Stomach smooth muscle (tissue), 2 donors: ENCODE measurements around the gene ACOT6.
A peak's percentile ranks its signal among the peaks of the same experiment; 100 is the strongest.
"Not testable (repeated sequence)": the region's sequence is repeated elsewhere in the genome, so short reads cannot be mapped to it uniquely, and the experiment has no call there.

Source experiments
- H3K27ac ChIP-seq: one replicate; pipeline ENCODE4 v1.7.0; 2013; ENCODE audit warnings: mild to moderate bottlenecking, low read length, inconsistent platforms
- H3K27me3 ChIP-seq, 2 donors: one replicate each; pipeline ENCODE4 v1.7.0; 2013; ENCODE audit warnings: low read length in 2 of 2; ENCODE audit not compliant: insufficient read depth in 2 of 2, control insufficient read depth in 1 of 2
- H3K36me3 ChIP-seq, 2 donors: one replicate each; pipeline ENCODE4 v1.7.0; 2013; ENCODE audit warnings: low read length in 2 of 2; ENCODE audit not compliant: control insufficient read depth in 2 of 2, insufficient read depth in 2 of 2
- H3K4me1 ChIP-seq: one replicate; pipeline ENCODE4 v1.7.0; 2013; ENCODE audit warnings: low read length; ENCODE audit not compliant: control insufficient read depth, insufficient read depth
- H3K4me3 ChIP-seq, 2 donors: one replicate each; pipeline ENCODE4 v1.7.0; 2013; ENCODE audit warnings: low read length in 2 of 2
- H3K9ac ChIP-seq, 2 donors: one replicate each; pipeline ENCODE4 v1.7.0; 2013; ENCODE audit warnings: low read length in 2 of 2, mild to moderate bottlenecking in 1 of 2
- H3K9me3 ChIP-seq, 2 donors: one replicate each; pipeline ENCODE4 v1.7.0; 2013; ENCODE audit warnings: low read length in 2 of 2; ENCODE audit not compliant: control insufficient read depth in 2 of 2
- donor health status: healthy.
- donor health status: Pancreatic carcinoma.

Gene ACOT6

GRCh38 chr14:73627151-73627558 is 14.8 kb downstream of the ACOT6 start:
- H3K27ac ChIP-seq = no peak overlapping the region
- H3K9ac ChIP-seq = no peak overlapping the region
- H3K27me3 ChIP-seq = no peaks in the 10 kb centered on the region
- H3K4me1 ChIP-seq = no peaks in the 10 kb centered on the region
- no peaks in the 10 kb centered on the region for H3K9me3 ChIP-seq
- H3K4me3 ChIP-seq = no peak overlapping the region
- H3K36me3 ChIP-seq = no peaks in the 10 kb centered on the region

- peaks cover 10% of the 10 kb centered on the region for H3K4me1 ChIP-seq
- no peak overlapping the region for H3K27ac ChIP-seq
- no peaks in the 10 kb centered on the region for H3K9me3 ChIP-seq
- no peaks in the 10 kb centered on the region for H3K36me3 ChIP-seq
- H3K4me3 ChIP-seq = no peak overlapping the region
- no peak overlapping the region for H3K9ac ChIP-seq
- no peaks in the 10 kb centered on the region for H3K27me3 ChIP-seq
Measured at GRCh38 chr14:73630009-73630780, 17.9 kb downstream of the ACOT6 start.

- Histone ChIP-seq H3K36me3 (no peaks in the 10 kb centered on the region), H3K4me3 (peak overlapping the region; percentile 48 to 74), H3K4me1 (peaks cover 10% of the 10 kb centered on the region), H3K27me3 (no peaks in the 10 kb centered on the region), H3K9ac (peak overlapping the region; percentile 58 to 72), H3K27ac (peak overlapping the region; percentile 11), H3K9me3 (no peaks in the 10 kb centered on the region)
Measured at GRCh38 chr14:73633116-73634010, 21.0 kb downstream of the ACOT6 start.

GRCh38 chr14:73634011-73634833 is 21.9 kb downstream of the ACOT6 start:
- H3K27ac ChIP-seq = peak overlapping the region; percentile 11
- H3K27me3 ChIP-seq = no peaks in the 10 kb centered on the region
- no peaks in the 10 kb centered on the region for H3K36me3 ChIP-seq
- H3K4me3 ChIP-seq = peak overlapping the region; percentile 48 to 74
- peaks cover 10% of the 10 kb centered on the region for H3K4me1 ChIP-seq
- H3K9ac ChIP-seq = peak overlapping the region; percentile 58 to 72
- no peaks in the 10 kb centered on the region for H3K9me3 ChIP-seq

GRCh38 chr14:73636355-73636754 is 24.0 kb downstream of the ACOT6 start:
- H3K4me1 ChIP-seq, H3K27me3 ChIP-seq, H3K9ac ChIP-seq, H3K36me3 ChIP-seq, H3K9me3 ChIP-seq, H3K4me3 ChIP-seq, H3K27ac ChIP-seq: not testable (repeated sequence)

- no peaks in the 10 kb centered on the region for H3K27me3 ChIP-seq
Measured at GRCh38 chr14:73637830-73638229, 25.5 kb downstream of the ACOT6 start.

GRCh38 chr14:73640796-73641365 is 28.6 kb downstream of the ACOT6 start:
- no peaks in the 10 kb centered on the region for H3K9me3 ChIP-seq
- no peak overlapping the region for H3K4me3 ChIP-seq
- H3K27me3 ChIP-seq = no peaks in the 10 kb centered on the region
- H3K36me3 ChIP-seq = no peaks in the 10 kb centered on the region
- no peak overlapping the region for H3K9ac ChIP-seq
- H3K4me1 ChIP-seq = peaks cover 12% of the 10 kb centered on the region
- H3K27ac ChIP-seq = no peak overlapping the region

More at GRCh38 chr14:73637830-73638229, 25.5 kb downstream of the ACOT6 start:
- Histone ChIP-seq H3K4me1 (peaks cover 10% of the 10 kb centered on the region), H3K4me3 (no peak overlapping the region), H3K27ac (no peak overlapping the region), H3K9ac (no peak overlapping the region), H3K9me3 (no peaks in the 10 kb centered on the region), H3K36me3 (no peaks in the 10 kb centered on the region)

- H3K9me3 ChIP-seq = no peaks in the 10 kb centered on the region
- H3K27me3 ChIP-seq = no peaks in the 10 kb centered on the region
- H3K27ac ChIP-seq = peak within 1 kb of the TSS; percentile 88
- peaks cover 12% of the 10 kb centered on the region for H3K4me1 ChIP-seq
- no peaks in the 10 kb centered on the region for H3K36me3 ChIP-seq
- H3K9ac ChIP-seq = peak within 1 kb of the TSS; percentile 83 to 92
- H3K4me3 ChIP-seq = peak within 1 kb of the TSS; percentile 88 to 97
Measured at GRCh38 chr14:73644531-73645247, 32.4 kb downstream of the ACOT6 start, which contains the start of gene DNAL1. TSS of gene DNAL1 (plus strand) at chr14:73644986. CDS start at chr14:73645040, 54 bp downstream.

GRCh38 chr14:73645248-73645610 is 32.9 kb downstream of the ACOT6 start:
- Histone ChIP-seq H3K36me3 (no peaks in the 10 kb centered on the region), H3K4me3 (peak overlapping the region; percentile 88 to 97), H3K4me1 (peaks cover 12% of the 10 kb centered on the region), H3K27me3 (no peaks in the 10 kb centered on the region), H3K9me3 (no peaks in the 10 kb centered on the region), H3K9ac (peak overlapping the region; percentile 83 to 92), H3K27ac (peak overlapping the region; percentile 88)
